ENCODE measurements around the gene CDV3.

Gene CDV3

DNA sequence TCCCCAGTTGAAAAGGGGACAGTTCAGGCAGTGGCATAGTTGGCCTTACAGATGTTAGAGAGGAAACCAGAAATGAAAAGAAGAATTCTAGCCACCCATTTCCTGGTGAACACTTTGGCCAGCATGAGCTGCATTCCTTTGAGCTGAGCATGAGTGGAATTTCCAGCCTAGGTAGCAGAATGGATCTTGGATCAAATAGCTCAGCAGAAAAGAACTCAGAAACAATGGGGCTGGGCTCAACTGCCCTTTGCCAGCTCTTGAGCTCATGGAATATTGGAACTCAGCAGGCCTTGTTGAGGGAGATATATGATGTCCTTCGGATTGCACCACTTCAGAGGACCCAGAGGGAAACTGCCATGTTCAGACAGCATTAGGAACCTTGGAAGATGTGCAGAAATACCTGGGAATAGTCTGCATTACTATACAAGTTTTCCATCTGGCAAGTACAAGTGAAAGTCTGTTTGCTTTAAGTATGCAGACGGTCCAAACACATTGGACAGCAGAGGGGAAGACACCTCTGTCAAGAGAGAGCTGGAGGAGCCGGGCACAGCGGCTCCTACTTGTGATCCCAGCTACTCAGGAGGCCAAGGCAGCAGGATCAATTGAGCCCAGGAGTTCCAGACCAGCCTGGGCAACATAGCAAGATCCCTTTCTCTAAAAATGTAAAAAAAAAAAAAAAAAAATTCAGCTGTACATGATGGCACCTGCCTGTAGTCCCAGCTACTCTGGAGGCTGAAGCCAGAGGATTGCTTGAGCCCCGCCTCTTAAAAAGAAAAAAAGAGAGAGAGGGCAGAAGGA lies 3.1 kb upstream of the CDV3 start:
- no peak for DNase-seq

DNA sequence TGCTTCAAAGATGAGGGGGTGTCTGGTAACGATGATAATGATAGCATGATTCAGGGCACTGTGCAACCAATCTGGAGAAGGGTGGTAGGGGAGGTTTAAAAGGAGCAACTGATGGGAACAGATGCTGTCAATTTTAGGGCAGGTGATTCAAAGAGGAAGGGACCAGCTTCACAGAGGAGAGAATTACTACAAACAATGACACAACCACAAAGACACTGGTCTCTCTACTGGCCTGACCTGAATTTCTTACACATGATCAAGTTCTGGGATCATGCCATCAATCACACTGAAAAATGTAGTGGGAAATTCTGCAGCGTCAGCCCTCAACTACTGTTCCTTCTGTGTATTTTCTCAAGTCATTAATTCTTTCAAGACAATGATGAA lies 2.6 kb upstream of the CDV3 start:
- peak; percentile 37 to 39 for DNase-seq

DNA sequence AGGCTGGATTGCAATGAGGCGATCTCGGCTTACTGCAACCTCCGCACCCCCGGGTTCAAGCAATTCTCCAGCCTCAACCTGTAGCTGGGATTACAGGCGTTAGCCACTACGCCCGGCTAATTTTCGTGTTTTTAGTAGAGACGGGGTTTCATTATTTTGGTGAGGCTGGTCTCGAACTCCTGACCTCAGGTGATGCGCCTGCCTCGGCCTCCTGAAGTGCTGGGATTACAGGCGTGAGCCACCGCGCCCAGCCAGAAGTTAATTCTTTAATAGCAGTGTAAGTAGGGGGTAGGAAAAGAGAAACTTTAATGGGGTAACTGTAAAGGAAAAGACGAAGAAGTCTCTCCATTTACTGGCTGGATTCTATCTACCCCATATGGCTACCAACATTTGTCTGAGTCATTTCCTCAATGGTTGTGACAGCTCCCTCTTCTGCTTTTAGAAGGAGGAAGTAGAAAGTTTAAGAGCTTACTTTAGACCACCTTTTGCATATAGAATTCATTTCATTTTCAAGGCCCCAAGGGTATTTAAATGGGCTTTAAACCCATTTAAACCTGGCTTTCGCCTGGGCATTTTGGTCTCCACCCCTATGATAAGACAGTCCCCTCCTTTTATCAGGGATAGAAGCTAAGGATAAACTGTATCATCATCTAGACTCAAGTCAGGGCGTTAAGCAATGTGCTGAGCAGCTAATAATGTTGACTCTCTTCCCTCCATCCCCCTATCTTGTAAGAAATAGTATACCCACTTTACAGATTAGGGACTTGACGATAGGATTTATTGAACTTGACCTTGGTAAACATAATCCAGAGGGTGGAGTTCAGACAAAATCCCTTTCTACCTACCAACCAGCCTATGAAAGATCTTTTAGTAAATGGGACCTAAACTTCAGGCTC lies 1.1 kb upstream of the CDV3 start:
- DNase-seq: peak; percentile 81 to 91

DNA sequence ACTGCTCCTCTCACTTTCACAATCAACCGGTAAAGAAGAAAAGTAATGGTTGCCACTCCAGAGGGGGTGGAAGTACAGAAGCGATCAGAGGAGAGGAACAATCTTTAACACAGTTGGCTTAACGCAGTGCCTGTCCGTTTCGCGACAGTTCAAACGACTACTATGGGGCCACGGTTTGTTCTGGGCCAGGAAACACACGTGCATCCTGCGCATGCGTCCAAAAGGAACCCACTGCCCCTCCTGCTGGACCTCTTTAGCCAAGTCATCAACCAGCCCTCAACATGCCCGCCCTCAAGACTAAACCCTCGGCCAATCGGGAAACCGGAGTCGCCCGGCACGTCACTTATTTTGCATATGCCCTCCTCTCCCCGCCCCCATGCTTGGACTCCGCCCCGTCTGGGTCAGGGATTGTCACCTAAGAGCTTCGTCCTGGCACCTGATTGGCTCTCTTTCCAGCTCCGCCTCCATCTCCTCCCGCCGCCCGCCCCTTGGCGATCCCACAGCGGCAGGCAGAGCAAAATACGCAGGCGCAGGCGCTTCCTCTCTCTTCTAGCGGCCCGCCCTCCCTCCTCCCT lies 345 bp upstream of the CDV3 start:
- peak; percentile 100 for DNase-seq

DNA sequence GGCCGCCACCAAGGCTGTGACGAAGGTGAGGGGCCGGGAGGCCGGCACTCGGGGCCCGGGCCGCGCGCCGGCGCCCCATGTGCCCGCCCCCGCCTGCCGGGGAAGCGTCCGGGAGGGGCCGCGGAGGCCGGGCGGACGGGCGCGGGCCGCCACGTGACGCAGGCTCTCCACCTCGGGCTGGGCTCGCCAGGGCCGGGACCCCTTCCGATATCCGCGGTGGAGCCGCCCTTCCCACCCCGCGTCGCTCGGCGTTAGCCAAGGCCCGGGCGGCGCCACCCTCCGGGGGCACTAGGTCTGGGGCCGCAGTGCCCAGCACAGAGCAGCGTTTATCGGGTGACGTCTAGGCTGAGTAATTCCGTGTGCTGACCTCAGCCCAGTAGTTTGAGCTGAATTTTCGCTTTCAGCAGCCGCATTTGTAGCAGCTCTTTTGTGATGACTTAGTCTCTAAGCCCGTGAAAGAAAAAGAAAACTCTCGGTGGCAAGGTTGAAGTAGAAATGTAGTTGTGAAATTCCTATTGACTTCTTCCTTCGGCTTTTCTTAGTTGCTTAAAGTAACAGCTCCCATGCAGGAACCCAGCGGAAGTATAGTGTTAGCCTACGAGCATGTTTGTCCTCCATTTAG lies 885 bp downstream of the CDV3 start:
- peak; percentile 71 to 79 for DNase-seq

DNA sequence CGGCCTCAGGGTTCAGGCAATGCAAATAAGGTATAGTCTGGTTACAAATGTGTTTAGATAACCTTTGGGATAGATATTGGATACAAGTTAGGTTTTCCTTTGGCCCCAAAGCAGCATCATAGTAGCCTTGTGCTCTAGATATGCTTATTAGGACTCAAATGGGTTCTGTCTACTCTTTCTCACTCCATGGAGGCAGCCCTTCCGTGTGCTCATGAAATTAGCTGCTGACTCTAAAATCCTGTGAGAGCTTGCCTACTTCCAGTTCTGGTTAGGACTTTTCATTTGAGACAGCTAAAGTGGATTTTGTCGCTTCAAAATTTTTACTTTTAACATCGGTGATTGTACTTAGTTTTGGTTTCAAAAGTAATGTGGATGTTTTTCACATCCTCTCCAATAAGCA lies 1.6 kb downstream of the CDV3 start:
- DNase-seq: peak; percentile 24 to 29

DNA sequence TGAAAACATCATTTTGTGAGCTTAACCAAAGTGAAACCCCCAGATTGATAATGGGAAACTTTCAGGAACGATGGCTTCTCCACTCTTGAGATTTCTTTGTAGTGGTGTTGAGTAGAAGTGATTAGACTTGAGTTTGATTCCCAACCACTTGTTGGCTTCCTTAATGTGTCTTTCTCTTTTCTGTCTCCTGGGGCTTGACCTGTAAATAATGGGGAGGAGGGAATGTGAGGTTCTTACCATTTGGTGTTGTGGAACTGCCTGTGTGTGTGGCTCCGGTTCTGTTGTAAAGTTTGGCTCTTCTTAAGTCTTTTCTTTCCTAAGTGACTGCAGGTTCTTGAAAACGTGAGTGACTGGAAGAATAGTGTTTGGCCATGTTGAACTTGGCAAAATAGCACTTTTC lies 2.7 kb downstream of the CDV3 start:
- peak in 1 of 2 donors; percentile 23 for DNase-seq

DNA sequence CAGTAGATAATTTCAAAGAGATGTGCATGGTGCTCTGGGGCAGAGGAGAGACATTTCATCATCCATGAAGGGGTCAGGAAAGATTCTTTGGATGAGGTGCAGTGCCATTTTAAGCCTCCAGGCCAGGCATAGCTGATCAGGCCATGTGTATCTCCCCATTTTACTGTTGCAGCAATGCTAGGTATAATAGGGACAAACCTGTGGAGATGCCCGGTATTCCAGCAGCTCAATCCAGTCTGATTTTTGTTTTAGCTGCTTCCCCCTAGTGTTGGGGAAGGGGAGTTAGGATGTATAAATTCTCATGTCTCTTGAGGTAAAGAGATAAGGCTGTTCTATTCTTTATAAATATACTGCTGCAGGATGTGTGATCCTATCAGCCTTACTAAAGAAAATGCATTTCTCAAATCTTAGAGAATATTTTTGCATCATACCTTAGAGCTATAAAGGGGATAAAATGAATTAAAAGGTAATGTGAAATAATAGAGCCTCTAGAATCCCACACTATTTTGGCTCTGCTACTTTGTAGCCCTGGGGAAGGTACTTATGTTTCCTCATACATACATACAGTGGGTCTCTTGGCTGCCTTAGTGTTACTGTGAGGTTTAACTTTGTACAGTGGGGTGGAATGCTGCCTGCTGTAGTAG lies 5.2 kb downstream of the CDV3 start:
- DNase-seq: no peak

DNA sequence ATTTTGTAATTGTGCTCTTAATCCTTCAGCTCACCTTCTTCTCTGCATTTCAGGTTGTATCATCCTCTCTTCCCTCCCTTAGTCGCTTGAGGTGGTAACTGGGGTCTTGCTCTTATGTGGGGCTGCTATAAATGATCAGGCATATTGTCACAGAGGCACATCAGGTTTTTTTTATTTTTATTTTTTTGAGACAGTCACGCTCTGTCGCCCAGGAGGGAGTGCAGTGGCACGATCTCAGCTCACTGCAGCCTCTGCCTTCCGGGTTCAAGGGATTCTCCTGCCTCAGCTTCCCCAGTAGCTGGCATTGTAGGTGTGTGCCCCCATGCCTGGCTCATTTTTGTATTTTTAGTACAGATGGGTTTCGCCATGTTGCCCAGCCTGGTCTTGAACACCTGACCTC lies 9.9 kb downstream of the CDV3 start:
- DNase-seq: no peak

DNA sequence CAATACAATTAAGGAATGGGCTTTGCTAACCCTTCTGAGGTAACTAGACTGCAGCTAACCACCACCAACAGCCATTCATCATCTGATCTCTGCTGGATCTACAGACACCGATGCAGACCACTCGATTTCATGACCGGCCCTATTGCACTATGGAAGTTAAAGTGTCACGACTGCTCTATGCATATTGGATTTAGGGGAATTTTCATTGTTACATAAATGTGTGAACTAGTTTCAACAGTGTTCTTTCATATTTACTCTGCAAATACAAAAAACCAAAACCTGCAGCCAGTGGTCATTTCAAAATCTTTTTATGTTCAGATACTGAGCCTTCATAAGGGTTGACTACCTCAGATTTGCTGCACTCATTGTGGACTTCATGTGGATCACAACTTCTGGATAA lies 14.5 kb downstream of the CDV3 start:
- DNase-seq: no peak

DNA sequence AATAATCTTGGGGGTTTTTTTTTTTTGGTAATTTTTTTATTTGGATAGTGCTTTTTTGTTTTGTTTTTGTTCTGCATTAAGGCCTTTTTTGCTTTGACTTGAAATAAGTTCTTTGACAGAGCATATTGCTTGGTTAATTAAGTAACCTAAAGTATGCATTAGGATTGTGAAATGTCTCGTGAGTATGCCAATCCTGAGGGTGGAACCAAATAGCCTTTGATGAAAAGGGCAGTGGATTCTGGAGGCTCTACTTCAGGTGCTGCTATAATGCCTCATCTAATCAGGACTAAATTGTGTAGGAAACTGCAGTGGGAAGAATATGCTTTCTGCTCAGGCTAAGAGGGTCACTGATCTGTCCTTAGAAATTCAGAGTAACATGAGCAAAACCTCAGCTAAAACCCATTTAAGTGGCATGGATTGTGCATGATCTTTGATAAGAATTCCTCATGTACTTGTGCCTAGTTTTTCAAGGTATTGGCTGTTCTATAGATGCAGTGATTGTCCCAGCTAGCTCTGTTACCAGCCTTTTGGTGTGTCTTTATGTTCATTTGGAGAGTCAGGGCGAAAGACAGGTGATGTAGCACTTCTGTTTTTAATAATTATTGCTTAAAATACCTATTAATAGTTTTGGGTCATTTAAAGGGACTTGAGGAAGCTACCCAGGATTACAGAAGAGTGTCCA lies 15.4 kb downstream of the CDV3 start:
- no peak for DNase-seq

DNA sequence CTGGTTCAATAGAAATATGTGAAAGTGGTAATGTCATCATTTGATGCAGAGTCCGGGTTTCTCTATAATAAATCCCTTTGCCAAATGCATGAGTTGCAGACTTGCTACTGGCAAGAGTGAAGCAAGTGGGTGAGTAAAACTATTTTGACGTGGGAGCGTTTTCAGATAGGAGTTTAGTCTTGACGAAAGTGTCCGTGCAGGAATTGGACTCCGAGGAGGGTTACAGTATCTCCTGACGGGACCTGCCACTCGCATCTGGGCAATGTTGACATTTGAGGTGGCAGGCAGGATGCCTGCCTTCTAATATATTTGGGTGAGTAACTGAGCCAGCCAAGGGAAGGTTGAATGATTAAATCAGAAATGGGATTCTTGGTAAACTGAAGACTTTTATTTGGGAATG lies 16.0 kb downstream of the CDV3 start:
- DNase-seq: no peak

DNA sequence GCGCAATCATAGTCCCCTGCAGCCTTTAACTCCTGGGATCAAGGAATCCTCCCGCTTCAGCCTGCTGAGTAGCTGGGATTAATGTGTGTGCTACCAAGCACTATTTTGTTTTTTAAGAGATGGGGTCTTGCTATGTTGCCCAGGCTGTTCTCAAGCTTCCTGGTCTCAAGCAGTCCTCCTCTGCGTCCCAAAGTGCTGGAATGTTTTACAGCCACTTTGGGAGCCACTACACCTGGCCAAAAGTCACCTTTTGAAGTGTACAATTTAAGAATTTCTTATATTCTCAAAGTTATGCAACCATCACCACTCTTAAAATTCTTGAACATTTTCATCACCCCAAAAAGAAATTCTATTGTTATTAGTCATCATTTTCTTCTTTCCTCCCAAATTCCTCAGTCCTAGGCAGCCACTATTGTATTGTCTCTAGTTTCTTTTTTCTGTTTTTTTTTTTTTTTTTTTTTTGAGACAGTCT lies 17.8 kb downstream of the CDV3 start:
- DNase-seq: no peak

DNA sequence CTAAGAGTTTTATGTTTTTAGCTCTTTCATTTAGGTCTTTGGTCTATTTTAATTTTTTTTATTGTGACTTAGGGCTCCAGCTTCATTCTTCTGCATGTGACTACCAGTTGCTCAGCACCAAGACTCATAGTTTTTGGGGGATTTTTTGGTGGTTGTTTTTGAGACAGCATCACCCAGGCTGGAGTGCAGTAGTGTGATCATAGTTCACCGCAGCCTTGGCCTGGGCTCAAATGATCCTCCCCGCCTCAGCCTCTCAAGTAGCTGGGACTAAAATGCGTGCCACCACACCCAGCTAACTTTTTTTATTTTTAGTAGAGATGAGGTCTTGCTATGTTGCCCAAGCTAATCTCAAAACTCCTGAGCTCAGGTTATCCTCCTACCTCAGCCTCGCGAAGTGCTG lies 19.4 kb downstream of the CDV3 start:
- DNase-seq: no peak

DNA sequence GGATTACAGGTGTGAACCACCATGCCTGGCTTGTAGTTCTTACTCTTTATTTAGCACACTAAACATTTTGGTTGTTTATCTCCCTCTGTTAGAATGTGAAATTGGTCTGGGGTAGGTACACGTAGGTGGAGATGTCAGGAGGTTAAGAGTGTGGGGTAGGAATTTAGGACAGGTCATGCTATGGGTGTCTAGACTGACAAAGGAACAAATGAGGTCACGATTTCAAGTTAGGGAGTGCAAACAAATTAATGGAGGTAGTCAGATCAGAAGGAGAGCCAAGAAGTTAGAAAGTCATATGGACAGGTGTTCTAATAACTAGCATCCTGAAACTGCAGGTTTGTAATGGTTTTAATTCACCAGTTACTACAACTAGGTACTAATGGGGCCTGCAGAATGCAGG lies 19.8 kb downstream of the CDV3 start:
- no peak for DNase-seq

DNA sequence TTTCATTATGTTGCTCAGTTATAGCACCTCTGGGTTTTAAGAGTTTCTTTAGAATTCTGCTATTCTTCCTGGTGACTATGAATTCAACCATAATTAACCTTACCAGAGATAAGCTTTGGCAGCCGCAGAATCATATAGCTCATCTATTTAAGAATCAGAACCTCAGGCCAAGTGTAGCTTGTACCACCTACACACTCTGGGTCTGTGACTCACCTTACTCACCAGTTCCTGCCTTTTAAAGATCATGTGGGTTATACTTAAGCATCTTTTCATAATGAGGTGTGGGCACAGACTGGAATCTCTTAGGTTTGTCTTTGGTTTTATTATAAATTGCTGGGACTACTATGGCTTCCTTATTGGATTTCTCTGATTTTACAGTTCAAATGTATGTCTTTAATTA lies 21.9 kb downstream of the CDV3 start:
- DNase-seq: no peak

DNA sequence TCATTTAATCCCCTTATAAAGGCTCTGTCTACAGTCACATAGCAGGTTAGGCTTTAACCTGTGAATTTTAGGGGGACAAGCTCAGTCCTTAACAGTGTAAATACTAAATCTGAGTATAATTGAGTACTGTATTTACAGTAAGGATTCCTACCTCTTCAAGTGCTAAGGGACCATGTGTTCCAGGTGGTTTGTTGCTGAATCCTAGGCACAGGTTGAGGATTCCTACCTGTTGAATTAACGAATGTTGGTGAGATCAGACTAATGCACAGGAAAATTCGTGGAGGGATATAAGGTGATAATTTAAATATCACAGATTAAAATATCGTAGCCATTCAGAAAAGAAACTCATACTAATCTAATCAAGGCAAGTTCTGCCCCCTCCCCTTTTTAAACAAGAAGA lies 24.9 kb downstream of the CDV3 start:
- no peak for DNase-seq

DNA sequence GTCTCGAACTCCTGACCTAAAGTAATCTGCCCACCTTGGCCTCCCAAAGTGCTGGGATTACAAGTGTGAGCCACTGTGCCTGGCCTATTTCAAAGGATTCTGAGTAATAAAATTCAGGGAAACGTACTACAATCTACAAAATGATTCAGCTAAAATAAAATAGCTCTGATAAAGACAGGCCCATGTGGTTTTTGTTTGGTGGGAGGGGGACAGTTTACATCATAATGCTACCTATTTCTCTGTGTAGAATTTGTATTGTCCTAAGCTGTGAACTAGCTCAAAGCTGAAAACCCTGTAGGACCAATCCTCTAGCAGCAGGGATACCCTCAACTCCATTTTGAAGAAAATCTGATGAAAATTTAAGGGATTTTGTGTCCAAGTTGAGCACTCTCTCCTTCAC lies 25.8 kb downstream of the CDV3 start:
- no peak for DNase-seq

DNA sequence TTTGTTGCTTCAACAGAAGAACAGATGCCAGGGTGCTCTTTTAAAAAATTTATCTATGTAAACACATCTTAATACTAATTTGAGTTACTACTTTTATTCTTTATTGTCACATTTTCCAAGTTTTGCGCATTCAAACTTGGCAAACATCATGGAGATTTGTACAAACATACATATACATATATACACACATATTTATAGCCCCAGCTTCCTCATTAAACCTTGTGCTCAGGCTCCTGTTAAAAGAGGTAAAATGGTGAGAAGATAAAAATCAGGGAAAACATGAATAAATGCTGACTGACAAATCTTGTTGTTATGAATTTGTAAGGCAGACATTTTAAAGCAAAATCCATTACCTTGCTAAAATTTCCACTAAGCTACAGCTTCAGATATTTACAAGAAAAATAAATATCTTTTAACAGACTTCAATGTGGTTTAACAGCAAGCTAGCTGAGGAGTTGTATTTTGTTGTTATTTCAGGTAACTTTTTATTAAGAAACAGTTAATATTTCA lies 27.1 kb downstream of the CDV3 start:
- no peak for DNase-seq

DNA sequence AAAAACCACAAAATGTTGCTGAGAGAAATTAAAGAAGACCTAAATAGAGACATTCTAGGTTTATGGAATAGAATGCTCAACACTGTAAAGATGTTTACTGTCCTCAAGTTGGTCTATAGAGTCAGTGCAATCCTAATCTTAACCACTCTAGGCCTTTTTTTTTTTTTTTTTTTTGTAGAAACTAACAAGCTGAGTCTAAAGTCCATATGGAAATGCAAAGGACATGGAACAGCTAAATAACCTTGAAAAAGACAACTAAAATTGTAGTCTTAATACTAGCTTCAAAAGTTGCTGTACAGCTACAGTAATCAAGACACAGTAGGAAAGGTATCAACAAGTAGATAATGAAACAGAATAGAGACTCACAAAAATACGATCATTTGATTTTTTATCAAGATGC lies 32.9 kb downstream of the CDV3 start:
- no peak for DNase-seq

DNA sequence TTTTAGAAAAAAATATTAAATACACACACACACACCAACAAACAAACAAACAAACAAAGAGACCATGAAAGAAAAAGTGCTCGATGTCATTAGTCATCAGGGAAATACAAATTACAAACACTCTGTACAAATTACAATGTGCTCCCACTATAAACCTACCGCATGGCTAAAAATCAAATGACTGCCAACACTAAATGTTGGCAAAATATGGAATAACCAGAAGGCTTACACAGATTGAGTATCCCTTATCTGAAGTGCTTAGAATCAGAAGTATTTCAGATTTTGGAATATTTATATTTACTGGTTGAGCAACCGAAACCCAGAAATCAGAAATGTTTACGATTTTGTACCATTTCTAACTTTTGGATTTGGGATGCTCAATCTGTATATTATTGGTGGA lies 33.4 kb downstream of the CDV3 start:
- DNase-seq: no peak

DNA sequence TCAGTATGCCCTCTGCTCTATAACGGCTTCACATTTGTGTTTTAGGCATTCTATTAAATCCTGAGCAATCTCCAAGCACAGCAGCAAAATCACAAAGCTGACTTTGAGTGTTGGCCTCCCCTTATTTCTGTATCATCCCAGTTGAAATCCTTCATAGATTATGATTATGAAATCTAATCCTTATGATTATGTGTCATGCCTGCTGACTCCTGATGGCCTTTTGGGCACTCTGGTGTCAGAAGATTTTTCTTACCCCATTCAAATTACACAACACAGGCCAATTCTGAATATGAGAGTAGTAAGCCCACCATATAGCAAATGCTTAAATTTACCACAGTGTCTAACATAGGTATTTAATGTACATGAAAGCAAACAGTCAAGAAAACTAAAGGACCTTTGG lies 34.3 kb downstream of the CDV3 start:
- peak; percentile 56 to 61 for DNase-seq
